UCSD-AML1 (cell line): Measurements from ENCODE around the gene PTPN22.

Experiments
- DNase-seq: peaks from one replicate; lab custom pipeline; 2025; ENCODE audit not compliant: unreplicated experiment; lab: John Stamatoyannopoulos, UW

Gene PTPN22

GRCh38 chr1:113887402-113888175 is 16.1 kb upstream of the PTPN22 start, which contains the start of gene BCL2L15:
BCL2L15 (minus strand) TSS chr1:113887581; CDS start chr1:113887375, 206 bp downstream.
- DNase-seq = no peak

GRCh38 chr1:113886417-113887401 is 15.2 kb upstream of the PTPN22 start:
- DNase-seq = no peak

GRCh38 chr1:113881661-113882060 is 10.1 kb upstream of the PTPN22 start:
- no peak for DNase-seq

DNA sequence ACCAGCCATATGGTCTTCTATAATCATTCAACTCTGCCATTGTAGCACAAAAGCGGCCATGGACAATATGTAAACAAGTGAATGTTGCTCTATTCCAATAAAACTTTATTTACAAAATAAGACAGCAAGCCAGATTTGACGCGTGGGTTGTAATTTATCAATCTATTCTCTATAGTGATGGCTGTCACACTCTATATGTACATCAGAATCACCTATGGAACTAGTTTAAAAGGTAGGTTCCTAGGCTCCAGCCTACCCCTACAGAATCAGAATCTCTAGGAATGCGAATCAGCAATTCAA is 8.2 kb upstream of the PTPN22 start:
- no peak for DNase-seq

DNA sequence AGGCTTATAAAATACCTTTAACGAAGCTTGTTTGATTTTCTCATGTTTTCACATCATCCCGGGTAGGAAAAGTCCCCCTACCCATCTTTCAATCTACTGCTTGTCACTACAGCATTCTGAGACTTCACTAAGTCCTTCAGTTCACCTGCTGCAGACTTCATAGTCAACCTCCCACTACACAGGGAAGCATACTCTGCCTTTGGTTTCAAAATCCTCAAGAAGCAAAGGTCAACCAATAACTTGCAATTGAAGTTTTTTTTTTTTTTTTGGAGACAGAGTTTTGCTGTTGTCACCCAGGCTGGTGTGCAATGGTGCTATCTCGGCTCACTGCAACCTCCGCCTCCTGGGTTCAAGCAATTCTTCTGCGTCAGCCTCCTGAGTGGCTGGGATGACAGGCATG is 4.7 kb upstream of the PTPN22 start:
- DNase-seq = no peak

DNA sequence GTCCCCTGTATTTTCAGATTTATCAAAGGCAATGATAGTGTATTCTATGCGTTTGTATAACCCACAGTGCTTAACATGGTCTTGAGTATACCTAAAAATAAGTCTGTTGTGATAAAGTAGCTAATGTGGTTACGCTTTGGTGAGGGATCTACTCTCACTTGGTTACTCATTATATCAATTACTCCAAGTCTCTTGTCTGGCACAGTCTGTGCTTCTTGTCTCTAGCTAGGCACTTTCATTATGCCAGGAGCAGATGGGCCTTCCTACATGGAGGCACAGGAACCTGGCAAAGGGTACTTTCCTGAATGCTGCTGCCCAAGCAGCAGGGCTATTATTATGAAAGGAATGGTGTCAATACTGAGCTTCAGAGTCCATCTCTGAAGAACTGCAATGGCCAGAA is 4.2 kb upstream of the PTPN22 start:
- DNase-seq = no peak

DNA sequence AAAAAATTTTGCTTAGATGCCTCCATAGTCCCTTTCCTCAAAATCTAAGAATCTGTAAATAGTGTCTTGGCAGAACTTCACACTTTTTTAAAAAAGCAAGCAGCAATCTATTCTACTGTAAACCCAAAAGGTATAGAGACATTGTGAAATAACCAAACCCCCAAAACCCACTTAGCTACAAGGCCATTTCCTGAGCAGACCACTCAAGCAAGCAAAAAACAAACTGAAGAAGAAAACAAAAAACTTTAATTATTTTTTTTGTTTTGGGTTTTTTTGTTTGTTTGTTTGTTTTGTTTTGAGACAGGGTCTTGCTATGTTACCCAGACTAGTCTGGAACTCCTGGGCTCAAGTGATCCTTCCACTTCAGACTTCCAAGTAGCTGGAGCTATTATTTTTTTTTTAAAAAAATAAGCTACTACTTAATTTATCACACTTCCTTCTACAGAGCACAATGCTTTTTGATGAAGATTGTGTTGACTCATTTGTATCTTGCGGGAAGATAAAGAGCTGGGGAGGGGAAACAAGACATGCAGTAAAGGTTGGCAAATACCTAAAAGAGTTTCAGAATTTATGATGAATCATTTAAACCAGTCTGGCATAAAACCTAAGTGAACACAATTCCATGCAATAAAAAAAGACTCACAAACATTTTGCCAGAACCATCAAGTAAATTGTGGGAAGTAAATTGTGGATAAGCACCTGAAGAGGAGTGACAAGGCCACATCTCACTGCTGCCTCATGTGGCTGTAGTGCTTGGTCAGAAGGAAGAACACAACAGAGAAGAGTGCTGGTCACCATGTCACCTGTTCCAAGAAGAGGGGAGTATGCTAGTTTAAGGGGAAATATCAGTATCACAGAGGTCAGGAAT is 2.7 kb upstream of the PTPN22 start:
- DNase-seq = no peak

DNA sequence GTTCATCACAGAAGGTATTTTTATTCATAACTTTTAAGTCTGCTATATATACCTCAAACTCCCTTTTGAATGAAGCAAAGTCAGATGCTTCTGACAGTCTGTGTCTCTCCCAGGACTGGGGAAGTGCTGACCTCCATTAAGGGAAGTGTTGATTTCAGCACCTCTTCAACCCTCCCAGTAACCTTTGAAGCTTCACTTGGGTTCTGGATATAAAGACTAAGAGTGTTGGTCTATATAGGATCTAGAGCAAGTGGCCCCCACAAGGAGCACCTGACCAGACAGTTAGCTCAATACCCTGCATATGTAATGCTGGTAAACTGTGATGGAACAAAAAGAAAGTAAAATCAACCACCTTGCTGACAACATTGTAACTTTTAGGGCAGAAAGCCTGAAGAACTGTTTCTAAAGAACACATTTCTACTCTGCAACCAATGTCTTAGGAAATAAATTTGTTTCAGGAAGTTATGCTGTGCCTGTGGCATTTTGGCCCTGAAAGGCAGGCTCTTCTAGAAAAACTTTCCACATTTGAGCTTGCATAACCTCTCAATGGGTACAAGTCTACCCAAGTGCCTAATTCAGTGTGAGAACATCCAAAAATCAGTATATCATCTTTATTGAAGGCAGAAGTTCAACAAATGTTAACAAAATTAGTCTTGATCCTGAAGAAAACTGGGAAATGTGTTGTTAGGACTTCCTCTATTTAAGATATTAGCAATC is 865 bp upstream of the PTPN22 start:
- DNase-seq = no peak

DNA sequence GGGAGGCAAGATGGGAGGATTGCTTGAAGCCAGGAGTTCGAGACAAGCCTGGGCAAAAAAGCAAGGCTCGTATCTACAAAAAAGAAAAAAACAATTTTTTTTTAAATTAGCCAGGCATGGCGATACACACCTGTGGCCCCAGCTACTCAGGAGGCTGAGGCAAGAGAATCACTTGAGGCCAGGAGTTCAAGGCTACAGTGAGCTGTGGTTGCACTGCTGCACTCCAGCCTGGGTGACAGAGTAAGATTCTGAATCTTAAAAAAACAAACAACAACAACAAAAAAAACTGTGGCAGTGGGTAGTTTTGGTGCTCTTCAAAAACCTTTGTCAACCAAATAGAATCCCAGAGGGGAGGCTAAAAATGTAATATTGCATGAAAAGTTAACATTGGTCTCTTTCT is 734 bp downstream of the PTPN22 start:
- no peak for DNase-seq

GRCh38 chr1:113868387-113869083 is 3.0 kb downstream of the PTPN22 start:
- DNase-seq = no peak

DNA sequence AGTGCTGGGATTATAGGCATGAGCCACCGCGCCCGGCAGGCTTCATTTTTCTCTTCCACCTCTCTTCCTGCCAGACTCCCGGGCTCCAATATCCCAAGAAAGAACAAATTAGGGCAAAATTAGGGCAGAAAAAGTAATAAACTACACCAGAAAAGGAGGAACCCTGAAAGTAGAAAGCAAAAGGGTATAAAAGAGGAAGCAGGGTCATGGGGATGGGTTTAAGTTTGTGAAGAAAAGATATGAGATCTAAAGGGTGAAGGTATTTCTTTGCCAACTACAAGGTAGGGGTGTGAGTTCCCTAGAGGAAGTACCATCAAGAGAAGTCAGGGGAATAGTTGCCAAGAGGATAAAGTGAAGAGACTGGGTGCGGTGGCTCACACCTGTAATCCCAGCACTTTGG is 9.9 kb downstream of the PTPN22 start:
- DNase-seq = no peak

GRCh38 chr1:113860891-113861290 is 10.6 kb downstream of the PTPN22 start:
- no peak for DNase-seq

GRCh38 chr1:113859478-113860175 is 11.9 kb downstream of the PTPN22 start:
- DNase-seq = no peak

DNA sequence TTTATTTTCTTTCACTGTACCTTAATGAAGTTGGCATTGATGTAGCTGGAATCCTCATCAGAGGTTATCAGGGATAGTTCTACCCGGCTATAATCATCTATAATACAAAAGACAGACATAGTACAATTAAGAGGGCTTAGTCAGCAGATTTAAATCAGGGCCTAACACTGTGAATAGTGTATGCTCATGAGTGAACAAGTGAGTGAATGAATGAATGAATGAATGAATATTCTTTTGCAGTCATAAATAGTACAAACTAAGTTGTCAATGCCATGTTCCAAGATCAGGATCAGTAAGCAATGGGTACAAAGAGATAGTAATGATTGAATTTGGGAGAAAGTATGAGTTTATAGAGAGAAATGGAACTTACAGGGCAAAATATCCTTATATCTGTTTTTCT is 12.5 kb downstream of the PTPN22 start:
- no peak for DNase-seq

DNA sequence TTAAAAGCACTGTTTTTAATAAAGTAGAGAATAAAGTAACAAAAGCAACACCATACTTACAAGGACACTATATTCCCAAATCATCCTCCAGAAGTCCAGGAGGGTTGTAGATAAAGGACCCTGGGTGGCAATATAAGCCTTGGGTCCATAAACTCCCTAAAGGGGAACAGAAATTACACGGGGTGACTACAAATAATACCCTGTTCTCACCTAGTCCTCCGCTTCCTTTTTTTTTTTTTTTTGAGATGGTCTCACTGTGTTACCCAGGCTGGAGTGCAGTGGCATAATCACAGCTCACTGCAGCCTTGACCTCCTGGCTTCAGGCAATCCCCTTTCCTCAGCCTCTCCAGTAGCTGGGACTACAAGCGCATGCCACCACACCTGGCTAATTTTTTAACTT is 13.1 kb downstream of the PTPN22 start:
- no peak for DNase-seq

DNA sequence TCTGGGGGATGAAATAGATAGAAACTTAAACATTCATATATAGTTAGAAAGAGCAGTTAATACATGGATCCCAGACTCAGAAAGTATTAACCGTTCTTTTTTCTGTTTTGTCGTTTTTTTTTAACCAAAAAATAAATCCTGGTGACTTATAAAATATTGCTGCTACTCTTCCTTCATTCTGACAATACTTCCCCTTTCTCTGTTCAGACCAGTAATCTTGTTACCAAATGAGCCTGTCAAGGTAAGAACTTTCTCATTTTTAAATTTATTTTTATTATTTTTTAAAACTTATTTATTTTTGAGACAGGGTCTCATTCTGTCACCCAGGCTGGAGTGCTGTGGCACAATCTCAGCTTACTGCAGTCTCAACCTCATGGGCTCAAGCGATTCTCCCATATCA is 13.7 kb downstream of the PTPN22 start:
- no peak for DNase-seq

- DNase-seq = no peak
Measured at GRCh38 chr1:113856401-113856790, 15.1 kb downstream of the PTPN22 start.

DNA sequence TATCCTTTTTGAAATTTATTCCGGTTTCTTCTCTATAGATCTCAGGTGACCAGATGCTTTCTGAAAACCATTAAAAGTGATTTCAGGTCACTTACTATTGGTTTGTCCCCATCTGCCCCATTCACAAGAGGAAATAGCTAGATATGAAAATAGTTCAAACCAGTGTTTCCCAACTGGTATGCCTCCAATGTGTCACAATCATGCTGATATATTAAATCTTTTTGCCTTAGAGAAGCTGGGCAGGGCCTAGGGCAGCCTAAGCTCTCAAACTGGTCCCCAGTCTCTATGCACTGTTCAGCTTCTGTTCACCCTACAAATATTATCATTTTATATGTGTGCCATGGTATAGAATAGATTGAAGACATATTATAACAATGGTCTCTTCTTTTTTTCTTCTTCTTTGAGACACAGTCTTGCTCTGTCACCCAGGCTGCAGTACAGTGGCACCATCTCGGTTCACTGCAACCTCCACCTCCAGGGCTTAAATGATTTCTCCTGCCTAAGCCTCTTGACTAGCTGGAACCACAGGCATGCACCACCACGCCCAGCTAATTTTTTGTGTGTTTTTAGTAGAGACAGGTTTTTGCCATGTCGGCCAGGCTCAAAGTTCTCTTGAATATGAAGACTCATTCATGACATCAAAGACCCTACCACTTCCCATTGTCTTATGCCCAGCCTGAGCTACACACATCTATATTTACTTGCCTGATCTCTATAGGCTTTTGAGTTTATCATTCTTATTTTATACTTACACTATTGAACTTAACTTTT is 15.7 kb downstream of the PTPN22 start:
- DNase-seq = no peak

DNA sequence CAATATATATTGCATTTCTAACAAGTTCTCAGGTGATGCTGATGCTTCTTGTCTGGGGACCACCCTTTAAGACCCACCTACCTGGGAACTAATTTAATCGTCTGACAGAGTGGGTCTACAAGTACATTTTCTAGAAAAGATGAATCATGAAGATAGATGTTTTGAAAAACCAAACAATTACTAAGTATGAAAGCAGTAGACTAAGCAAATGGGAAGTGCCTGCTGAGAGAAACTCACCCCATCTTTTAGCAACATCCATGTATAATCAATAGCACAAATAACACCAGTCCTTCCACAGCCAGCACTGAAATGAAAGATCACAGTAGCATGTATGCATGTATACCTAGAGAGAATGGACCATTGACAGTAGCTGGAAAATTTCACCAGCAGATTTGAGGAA is 17.3 kb downstream of the PTPN22 start:
- no peak for DNase-seq
